HG02798 (cell line): Measurements from ENCODE around the gene SLC29A4.
"Not testable (repeated sequence)": the region's sequence is repeated elsewhere in the genome, so short reads cannot be mapped to it uniquely, and the experiment has no call there.

Source experiments
- ATAC-seq: cut with Tn5 transposase; IDR thresholded peaks from one replicate; pipeline ENCODE4 v1.9.1; 2021; ENCODE audit warnings: mild to moderate bottlenecking; ENCODE audit not compliant: unreplicated experiment, poor library complexity

The SLC29A4 gene

DNA sequence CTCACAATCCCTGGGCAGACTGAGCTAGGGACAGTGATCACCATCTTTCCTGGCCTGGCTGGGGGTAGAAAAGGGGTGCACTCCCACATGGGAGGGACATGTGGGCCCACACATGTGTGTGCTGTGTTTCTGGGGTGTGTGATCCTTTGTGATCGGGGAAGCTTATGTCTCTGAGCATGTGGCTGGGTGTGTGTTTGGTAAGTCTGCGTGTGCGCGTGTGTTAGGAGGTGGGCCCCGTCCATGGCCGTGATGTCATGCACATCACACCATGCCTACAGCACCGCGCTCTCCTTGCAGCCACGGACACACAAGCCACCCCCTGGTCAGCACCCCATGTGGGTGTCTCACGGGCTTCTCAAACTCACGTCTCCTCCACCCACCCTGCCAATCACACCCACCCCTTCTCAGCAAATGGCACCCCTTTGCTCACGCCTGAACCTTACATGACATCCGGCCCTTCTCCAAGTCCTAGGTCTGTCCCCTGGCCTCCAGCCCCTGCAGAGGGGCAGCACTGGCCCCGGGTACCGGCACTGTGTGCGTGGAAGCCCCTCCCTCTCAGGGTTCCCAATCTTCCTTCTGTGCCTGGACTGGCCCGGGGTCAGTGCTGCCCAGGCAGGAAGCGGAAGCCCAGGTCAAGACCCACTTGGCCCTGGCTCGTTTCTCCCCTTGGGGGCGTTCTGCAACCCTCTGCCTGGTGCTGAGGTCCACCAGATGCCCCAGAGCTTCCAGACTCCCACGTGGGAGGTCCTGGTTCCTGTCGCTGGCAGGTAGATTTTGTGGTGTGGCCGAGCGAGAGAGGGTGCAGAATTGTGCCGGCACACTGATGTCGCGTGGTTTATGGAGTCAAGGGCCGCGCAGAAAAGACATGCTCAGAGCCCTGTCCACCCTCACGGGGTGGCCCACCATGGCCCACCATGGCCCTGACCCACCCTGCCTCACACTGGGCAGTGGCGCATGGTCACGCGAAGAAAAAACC is 12.6 kb downstream of the SLC29A4 start:
- ATAC-seq, result no peak

DNA sequence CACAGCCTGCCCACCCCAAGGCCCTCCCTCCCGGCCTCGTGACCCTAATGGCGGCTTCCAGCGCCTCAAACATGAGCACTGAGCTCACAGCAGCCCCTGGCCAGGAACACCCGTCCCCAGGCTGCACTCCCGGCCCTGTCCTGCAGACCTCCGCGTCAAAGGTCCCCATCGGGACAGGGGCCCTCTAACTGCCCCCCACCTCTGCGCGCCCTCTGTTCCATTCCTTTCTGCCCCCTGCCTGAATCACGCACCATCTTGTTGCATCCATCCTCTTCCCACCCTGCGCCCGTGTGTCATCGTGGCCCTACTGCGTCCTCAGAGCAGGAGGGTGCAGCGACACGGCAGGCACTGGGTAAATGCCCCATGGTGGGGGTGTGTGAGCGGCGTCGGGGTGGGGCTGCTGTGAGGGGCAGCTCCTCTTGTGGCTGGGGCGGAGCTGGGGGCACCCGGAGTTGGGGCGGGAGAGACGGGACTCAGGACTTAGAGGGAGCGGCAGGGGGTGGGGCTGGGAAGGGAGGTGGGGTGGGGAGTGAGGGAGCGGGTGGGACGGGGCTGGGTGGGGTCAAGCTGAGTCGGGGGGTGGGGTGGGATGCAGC is 13.4 kb downstream of the SLC29A4 start:
- ATAC-seq, result no peak

DNA sequence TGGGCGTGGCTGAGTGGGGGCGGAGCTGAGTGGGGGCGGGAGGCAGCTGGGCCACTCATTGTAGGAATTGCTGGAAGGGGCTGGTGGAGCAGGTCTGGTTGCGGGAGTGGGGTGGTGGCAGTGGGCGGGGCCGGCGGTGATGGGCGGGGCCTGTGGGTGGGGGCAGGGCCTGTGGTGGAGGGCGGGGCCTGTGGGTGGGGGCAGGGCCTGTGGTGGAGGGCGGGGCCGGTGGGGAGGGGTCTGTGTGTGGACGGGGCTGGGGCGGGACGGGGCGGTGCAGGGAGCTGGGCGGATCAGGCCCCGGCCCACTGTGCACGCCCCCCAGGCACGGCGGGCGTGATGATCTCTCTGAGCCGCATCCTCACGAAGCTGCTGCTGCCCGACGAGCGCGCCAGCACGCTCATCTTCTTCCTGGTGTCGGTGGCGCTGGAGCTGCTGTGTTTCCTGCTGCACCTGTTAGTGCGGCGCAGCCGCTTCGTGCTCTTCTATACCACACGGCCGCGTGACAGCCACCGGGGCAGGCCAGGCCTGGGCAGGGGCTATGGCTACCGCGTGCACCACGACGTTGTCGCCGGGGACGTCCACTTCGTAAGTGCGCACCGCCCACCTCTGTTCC is 14.0 kb downstream of the SLC29A4 start:
- ATAC-seq, result no peak

DNA sequence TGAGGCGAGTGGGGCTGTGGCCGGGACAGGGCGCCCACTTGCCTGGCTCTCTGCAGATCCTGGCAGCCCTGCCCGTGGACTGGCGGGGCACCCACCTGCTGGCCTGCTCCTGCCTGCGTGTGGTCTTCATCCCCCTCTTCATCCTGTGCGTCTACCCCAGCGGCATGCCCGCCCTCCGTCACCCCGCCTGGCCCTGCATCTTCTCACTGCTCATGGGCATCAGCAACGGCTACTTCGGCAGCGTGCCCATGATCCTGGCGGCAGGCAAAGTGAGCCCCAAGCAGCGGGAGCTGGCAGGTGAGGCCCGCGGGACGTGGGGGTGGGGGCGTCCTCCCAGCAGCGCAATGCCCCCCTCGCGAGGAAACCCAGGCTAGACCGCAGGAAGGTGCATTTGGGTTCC is 17.6 kb downstream of the SLC29A4 start:
- ATAC-seq, result no peak

DNA sequence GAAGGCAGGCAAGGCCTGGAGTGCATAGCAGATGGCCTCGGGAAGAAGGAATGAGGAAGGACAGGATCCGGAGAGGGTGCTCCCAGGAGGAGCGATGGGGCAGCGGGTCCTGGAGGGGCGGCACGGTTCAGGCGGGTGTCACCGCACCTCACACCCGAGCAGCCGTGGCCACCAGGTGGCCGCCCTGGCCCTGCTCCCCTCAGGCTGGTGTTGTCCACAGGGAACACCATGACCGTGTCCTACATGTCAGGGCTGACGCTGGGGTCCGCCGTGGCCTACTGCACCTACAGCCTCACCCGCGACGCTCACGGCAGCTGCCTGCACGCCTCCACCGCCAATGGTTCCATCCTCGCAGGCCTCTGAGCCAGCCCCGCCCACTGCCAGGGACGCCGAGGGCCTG is 19.8 kb downstream of the SLC29A4 start:
- no peak for ATAC-seq

DNA sequence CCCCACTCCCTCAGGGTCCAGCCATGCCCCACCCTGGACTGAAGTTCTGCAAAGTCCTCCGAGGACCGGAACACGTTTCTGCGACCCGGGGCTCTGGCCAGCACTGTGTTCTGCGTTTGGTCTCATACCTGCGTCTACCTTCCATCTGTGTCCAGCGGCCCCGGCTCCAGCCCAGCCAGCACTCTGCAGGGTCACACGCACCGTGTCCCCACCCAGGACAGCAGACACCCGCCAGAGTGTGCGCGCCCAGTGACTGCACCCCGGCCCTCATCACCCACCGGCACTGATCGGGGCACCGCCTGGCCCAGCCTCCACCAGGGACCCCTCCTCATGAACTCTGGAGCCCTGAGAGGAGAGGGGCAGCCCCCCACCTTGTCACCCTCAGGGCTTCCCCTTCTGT is 20.3 kb downstream of the SLC29A4 start:
- no peak for ATAC-seq

DNA sequence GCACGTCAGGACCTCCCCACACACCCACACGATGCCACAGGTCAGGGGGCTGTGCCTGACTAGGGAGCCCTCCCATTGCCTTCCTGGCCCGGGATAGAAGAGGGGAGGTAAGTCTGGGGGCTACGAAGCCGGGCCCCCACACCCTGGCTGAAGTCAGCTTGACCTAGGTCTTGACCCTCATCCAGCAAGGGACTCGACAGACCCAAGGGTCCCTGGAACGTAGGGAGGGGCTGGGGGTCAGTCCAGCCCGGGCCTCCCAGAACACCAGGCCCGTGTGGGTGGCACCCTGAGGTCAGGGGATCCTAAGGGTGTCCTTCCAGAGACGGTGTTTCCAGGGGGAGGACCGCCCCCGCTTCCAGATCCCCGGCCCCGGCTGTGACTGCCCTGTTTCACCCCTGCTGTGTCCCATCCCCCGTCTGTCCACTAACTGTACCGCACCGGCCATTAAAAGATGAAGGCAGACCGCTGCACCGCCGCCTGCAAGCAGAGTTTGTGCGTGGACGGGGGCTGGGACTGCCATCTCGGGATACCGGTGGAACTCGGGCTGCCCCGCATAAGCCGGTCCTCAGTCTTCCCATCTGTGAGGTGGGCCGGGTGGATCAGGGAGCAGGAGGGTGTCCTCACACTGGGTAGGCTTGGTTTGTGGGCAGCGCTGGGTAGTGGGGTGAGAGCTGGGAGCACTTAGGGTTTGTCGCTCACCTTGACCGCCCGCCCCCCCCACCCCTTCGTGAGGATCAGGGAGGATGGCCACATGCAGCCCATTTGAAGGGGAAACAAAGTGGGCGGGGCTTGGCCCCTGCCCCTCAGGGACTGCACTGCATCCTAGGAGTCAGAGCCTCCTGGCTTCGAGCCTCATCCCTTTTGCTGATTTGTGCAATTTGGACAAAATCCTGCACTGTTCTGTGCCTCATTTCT is 21.1 kb downstream of the SLC29A4 start:
- ATAC-seq, result no peak

DNA sequence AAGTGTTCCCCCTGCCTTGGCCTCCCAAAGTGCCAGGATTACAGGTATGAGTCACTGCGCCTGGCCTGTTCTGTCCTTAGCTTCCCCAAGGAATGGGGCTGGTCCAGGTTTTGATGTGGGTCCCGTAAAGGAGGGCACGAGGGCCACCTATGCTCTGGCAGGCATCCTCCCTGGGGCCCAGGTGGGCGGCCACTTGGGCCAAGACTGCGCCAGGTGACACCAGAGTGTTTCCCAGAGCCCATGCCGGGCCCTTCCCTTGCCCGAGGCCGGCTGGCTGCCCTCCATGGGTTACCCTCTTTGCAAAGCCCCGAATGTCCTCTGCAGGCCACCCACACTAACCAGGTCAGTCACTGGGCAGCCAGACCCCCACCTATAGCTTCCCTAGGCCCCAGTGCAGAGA is 22.3 kb downstream of the SLC29A4 start:
- ATAC-seq, result not testable (repeated sequence)

DNA sequence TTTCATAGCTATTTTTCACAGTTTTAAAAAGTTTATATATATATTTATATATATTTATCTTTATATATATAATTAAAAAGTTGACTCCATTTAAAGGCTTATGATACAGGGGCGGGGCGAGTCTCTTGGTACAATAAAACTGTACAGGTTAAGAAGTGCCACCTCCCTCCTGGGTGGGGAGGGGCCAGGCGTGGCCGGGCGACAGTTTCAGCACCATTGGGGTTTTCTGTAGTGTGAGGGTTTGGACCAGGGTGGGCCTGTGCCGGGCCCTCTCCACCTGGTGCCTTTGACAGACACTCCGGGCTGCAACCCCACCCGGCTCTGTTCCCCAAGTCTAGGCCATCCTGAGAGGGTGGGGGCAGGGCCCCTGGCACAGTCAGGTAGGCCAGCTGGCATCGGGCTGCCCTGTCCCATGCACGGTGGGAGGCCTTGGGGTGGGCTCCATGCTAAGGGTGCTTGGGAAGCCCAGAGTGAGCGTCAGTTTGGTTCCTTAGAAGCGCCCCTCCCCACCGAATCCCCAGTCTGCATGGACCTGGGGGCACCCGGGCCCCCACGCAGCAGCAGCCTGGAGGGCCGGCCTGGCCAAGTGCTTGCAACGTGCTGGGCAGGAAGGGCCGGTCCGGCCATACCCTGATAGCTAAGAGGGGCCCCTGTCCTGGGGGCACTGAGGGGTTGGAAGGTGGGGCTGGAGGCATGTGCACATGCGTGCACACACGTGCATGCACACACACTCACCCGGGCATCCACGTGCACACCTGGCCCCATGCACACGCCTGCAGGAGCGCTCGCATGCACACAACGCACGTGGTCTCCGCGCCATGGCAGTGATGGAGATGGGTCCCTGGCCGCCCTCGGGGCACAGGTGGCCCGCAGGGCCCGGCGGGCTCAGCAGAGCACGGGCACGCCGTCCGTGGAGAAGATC is 24.7 kb downstream of the SLC29A4 start:
- ATAC-seq, result not testable (repeated sequence)

DNA sequence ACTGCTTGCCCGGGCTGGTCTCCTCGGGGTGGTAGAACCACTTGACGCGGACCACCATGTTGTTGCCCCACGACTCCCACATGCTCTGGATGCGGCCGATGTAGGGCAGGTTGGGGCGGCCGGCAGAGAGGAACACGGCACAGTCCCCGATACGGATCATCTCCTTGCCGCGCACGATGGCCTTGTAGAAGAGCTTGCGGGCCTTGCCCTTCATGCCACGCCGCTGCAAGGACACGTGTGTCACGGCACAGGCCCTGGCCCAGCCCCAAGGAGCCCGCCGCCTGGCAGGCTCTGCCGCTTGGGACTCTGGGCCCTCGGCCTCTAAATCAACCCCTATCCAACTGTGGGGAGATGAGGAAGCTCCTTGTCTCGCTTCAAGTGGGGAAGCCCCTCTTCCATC is 26.4 kb downstream of the SLC29A4 start:
- ATAC-seq, result no peak

DNA sequence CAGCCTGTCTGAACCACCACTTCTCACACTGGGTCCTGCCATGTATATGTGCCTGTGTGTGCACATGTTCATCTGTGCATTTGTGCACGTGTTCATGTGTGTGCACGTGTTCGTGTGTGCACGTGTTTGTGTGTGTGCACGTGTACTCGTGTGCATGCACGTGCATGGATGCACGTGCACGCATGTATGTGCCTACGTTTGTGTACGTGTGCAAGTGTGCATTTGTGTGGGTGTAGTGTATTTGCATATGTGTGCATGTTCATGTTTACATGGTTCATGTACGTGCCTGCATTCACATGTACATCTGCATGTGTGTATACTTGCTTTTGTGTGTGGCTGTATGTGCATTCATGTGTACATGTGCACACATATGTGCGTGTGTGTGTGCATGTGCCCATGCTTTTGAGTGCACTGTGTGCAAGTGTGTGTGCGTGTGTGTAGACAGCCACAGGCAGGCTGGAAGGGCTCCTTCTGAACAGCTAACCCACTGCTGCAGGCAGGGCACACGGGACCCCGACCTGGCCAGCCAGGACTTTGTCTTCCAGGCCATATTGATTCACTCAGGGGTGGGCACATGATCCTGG is 28.2 kb downstream of the SLC29A4 start:
- no peak for ATAC-seq

DNA sequence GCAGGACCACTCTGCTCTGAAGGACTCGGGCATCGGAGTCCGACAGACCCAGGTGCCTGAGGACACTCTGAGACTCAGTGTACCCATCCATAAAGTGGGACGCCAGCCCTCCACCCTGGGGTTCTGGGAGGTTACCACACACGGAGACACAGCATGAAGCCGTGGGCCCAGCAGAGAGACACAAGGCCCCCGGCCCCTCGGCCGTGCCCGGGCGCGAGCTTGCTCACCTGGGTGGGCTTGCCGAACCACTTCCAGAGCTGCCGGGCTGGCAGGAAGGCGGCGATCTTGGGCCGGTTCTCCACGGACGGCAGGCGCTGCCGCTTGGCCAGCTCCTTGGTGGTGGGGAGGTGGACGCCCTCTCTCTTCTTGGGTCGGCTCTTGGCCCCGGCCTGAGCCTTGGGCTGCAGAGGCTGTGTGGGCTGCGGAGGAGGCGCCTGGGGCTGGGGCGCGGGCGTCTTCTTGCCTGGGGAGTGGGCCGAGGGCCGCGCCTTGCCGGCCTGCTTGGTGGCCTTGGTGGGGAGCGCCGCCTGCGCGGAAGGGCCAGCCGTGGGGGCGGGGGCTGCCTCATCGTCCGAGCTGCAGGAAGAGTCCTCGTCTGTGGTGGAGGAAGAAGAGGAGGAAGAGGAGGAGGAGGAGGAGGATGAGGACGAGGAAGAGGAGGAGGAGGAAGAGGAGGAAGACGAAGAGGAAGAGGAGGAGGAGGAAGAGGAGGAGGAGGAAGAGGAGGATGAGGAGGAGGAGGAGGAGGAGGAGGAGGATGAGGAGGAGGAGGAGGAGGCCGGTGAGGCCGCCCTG is 29.7 kb downstream of the SLC29A4 start:
- ATAC-seq, result not testable (repeated sequence)

DNA sequence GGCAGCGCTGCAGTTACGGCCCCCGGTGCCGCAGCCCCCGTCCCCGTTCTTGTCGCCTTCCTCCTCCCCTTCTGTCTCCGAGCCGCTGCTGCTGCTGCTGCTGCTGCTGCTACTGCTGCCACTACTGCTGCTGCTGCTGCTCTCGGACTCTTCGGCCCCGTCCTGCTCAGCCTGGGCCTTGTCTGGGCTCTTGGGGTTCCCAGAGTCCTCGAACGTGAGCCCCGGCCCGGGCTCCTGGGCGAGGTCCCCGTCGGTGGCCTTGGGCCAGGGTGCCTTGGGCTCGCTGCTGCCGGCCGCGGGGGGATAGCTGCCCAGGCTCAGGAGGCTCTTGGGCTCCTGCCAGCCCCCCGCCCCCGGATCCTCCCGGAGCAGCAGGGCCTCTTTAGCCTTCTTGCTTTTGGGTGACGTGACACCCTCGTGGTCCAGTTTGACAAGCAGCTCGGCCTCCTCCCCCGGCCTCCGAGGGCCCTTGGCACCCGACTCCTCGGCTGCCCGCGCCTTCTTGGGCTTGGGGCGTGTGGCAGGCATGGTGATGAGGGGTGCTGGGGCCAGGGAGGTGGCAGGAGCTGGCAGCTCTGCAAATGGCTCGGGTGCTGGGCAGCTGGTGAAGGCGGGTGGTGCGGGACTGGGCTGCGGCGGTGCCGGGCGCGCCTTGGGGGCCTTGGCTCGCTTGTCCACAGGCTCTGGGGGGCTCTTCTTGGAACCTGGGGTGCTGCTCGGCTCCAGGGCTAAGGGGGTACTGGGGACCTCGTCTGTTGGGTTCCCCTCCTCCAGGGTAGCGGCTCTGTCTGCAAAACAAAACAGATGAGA is 30.5 kb downstream of the SLC29A4 start:
- not testable (repeated sequence) for ATAC-seq

DNA sequence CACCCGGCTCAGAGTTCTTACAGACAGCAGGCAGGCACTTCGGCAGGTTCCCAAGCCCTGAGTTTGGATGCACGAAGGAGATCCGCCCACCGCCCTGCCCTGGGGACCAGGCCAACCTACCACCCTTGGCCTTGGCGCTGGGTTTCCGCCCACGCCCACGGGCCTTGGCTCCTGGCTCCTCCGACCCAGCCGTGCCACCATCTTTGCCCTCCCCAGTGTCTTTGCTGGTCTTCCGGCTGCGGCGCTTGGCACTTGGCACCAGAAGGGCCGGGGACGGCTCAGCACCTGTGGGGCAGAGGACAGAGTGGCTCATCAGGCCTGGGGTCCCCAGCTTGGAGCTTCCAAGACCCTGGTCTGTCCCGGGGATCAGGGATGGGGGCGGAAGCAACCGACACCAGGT is 32.1 kb downstream of the SLC29A4 start:
- ATAC-seq, result no peak

DNA sequence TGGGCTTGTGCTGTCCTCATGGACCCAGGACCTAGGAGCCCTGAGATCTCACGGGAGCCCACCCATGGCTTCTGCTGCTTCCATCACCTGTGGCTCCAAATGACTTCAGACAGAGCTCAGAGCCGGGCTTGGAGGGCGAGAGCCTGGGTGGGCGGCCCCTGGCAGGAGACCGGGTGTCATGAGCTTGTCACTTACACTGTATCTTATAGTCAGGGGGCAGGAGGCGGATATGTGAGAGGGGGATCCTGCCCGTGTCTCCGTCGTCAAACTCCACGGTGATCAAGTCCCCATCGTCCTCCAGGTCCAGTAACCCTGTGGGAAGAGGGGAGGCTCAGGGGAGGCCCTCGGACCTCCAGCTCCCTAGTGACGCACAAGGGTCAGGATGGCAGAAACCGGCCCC is 33.0 kb downstream of the SLC29A4 start:
- ATAC-seq, result no peak

DNA sequence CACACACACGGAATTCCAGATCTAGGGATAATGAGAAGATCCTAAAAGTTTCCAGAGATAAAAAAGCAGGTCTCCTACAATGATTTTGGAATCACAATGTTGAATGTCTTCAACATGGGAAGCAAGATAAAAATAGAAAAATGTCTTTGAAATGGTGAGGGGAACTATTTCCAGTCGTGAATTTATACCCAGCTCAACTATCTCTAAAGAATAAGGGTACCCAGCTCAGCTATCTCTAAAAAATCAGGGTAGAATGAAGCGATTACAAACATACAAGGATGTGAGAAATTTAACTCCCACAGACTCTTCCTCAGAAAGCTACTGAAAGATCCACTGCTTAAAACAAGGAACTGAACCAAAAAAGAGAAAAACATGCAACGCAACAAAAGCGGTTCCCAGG is 35.9 kb downstream of the SLC29A4 start:
- ATAC-seq, result not testable (repeated sequence)

DNA sequence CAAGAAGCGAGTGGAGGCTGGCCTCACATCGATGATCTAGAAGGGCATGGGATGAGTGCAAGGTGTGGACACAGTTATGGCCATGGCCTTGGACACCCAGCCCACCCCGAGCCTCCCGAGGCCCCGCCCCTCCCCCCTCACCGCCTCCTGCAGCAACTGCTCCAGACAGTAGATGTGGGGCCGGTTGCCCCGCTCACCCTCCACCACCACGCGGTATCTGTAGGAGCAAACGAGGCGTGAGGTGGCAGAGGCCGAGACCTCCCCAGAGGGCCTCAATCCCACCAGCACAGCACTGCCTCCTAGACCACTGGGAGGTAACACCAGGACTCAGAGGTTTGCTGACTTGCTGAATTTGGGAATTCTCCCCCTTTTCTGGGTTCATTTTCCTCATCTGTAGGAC is 37.6 kb downstream of the SLC29A4 start:
- no peak for ATAC-seq
